GM23338 (cell line): Measurements from ENCODE around the gene CACNA1S. TPM values are rescaled to one million over a fixed set of nuclear protein-coding genes. Genes with fewer than 3 reads are reported as not detected.

Source experiments
- ATAC-seq: fragments of 200-7000 bp; cut with Tn5 transposase; 3 replicates; pipeline ENCODE4 v1.9.1; 2020
- DNase-seq: peaks from one replicate; pipeline ENCODE4 v3.0.0-alpha.2; 2015; ENCODE audit warnings: low spot score
- H2AFZ ChIP-seq: fragments of 200-600 bp; sonication (generic); 2 replicates; pipeline ENCODE4 v1.8.0; 2016; ENCODE audit warnings: antibody characterized with exemption, mild to moderate bottlenecking, moderate library complexity
- H3F3A ChIP-seq: fragments of 200-600 bp; sonication (generic); replicated peaks from 2 replicates; pipeline ENCODE4 v1.8.0; 2017; ENCODE audit warnings: antibody characterized with exemption, mixed run types, low read depth
- H3K27ac ChIP-seq: fragments of 200-600 bp; sonication (generic); 2 replicates; pipeline ENCODE4 v1.6.1; 2016; ENCODE audit warnings: low read depth
- H3K27me3 ChIP-seq: fragments of 200-600 bp; sonication (generic); 2 replicates; pipeline ENCODE4 v1.8.0; 2016; ENCODE audit warnings: mild to moderate bottlenecking, mixed run types, moderate library complexity; ENCODE audit not compliant: insufficient read depth
- H3K36me3 ChIP-seq: fragments of 200-600 bp; sonication (generic); 2 replicates; pipeline ENCODE4 v1.8.0; 2016; ENCODE audit warnings: mild to moderate bottlenecking; ENCODE audit not compliant: insufficient read depth
- H3K4me1 ChIP-seq: fragments of 200-600 bp; sonication (generic); 2 replicates; pipeline ENCODE4 v1.8.0; 2016; ENCODE audit warnings: mild to moderate bottlenecking, moderate library complexity; ENCODE audit not compliant: insufficient read depth
- H3K4me2 ChIP-seq: fragments of 200-600 bp; sonication (generic); 2 replicates; pipeline ENCODE4 v1.7.1; 2017; ENCODE audit warnings: mixed run types
- H3K4me3 ChIP-seq: fragments of 200-600 bp; sonication (generic); 2 replicates; pipeline ENCODE4 v1.6.1; 2016; ENCODE audit warnings: mixed run types
- H3K79me2 ChIP-seq: fragments of 200-600 bp; sonication (generic); replicated peaks from 2 replicates; pipeline ENCODE4 v1.8.0; 2017; ENCODE audit warnings: mild to moderate bottlenecking; ENCODE audit not compliant: insufficient read depth
- H3K9me2 ChIP-seq: fragments of 200-600 bp; sonication (generic); 2 replicates; pipeline ENCODE4 v1.8.0; 2017; ENCODE audit not compliant: insufficient read depth
- H4K20me1 ChIP-seq: fragments of 200-600 bp; sonication (generic); replicated peaks from 2 replicates; pipeline ENCODE4 v1.8.0; 2017; ENCODE audit warnings: mild to moderate bottlenecking; ENCODE audit not compliant: insufficient read depth
- H3K27ac Mint-ChIP-seq: 2 replicates; pipeline ENCODE4 v1.8.0; 2020; ENCODE audit warnings: inconsistent platforms, mild to moderate bottlenecking, moderate library complexity, mixed read lengths
- H3K27me3 Mint-ChIP-seq: 3 replicates; pipeline ENCODE4 v1.8.0; 2022; ENCODE audit warnings: low read depth, mild to moderate bottlenecking, moderate library complexity, mixed read lengths, inconsistent platforms; ENCODE audit not compliant: insufficient read depth, poor library complexity
- H3K36me3 Mint-ChIP-seq: 3 replicates; pipeline ENCODE4 v1.8.0; 2021; ENCODE audit warnings: low read depth, mild to moderate bottlenecking, inconsistent platforms, moderate library complexity, mixed read lengths
- H3K4me1 Mint-ChIP-seq: 3 replicates; pipeline ENCODE4 v1.8.0; 2020; ENCODE audit warnings: mild to moderate bottlenecking, inconsistent platforms, mixed read lengths
- H3K4me3 Mint-ChIP-seq: 3 replicates; pipeline ENCODE4 v1.8.0; 2021; ENCODE audit warnings: moderate library complexity, mild to moderate bottlenecking, inconsistent platforms, mixed read lengths
- H3K9me3 Mint-ChIP-seq: 3 replicates; pipeline ENCODE4 v1.8.0; 2020; ENCODE audit warnings: moderate library complexity, mild to moderate bottlenecking, inconsistent platforms, mixed read lengths
- CREB1 ChIP-seq: fragments of 250-450 bp; sonication (Bioruptor Pico); IDR thresholded peaks from 2 replicates; pipeline ENCODE4 v1.5.0; 2020; ENCODE audit warnings: low read depth, mild to moderate bottlenecking, moderate library complexity
- CTCF ChIP-seq, 2 experiments: fragments of 200-600 bp in 1 of 2; sonication (generic) in 1 of 2; conservative IDR thresholded peaks; 2 replicates each; pipeline versions ENCODE4 v1.5.1 to v1.6.1; 2016 to 2017; ENCODE audit warnings: antibody characterized with exemption in 2 of 2, low read depth in 2 of 2, mild to moderate bottlenecking in 2 of 2, moderate library complexity in 1 of 2
- ETS1 ChIP-seq: IDR thresholded peaks from 2 replicates; pipeline ENCODE4 v1.6.1; 2016; ENCODE audit warnings: antibody characterized with exemption
- EZH2 ChIP-seq: fragments of 200-600 bp; sonication (generic); IDR thresholded peaks from one replicate; pipeline ENCODE4 v1.8.0; 2017; ENCODE audit warnings: antibody characterized with exemption, mild to moderate bottlenecking, low read depth; ENCODE audit not compliant: unreplicated experiment
- EZH2phosphoT487 ChIP-seq: fragments of 200-600 bp; sonication (generic); IDR thresholded peaks from one replicate; pipeline ENCODE4 v1.8.1; 2018; ENCODE audit warnings: antibody characterized with exemption; ENCODE audit not compliant: unreplicated experiment
- JUNB ChIP-seq: IDR thresholded peaks from one replicate; pipeline ENCODE4 v1.6.1; 2016; ENCODE audit warnings: antibody characterized with exemption; ENCODE audit not compliant: unreplicated experiment
- NANOG ChIP-seq: IDR thresholded peaks from 2 replicates; pipeline ENCODE4 v1.6.1; 2016; ENCODE audit warnings: antibody characterized with exemption, borderline replicate concordance
- POLR2AphosphoS5 ChIP-seq: IDR thresholded peaks from 2 replicates; pipeline ENCODE4 v1.6.1; 2016; ENCODE audit warnings: antibody characterized with exemption, low read depth
- REST ChIP-seq: IDR thresholded peaks from one replicate; pipeline ENCODE4 v1.6.1; 2018; ENCODE audit warnings: antibody characterized with exemption; ENCODE audit not compliant: unreplicated experiment
- STAT1 ChIP-seq: IDR thresholded peaks from one replicate; pipeline ENCODE4 v1.6.1; 2016; ENCODE audit warnings: antibody characterized with exemption; ENCODE audit not compliant: unreplicated experiment
- ZNF114 ChIP-seq: fragments of 250-450 bp; sonication (Bioruptor Pico); IDR thresholded peaks from 2 replicates; pipeline ENCODE4 v1.5.0; 2020; ENCODE audit warnings: mild to moderate bottlenecking, moderate library complexity
- ZNF331 ChIP-seq: fragments of 250-450 bp; sonication (Bioruptor Pico); IDR thresholded peaks from 2 replicates; pipeline ENCODE4 v1.5.0; 2020; ENCODE audit warnings: low read depth, mild to moderate bottlenecking, moderate library complexity
- ZNF462 ChIP-seq: fragments of 250-450 bp; sonication (Bioruptor Pico); IDR thresholded peaks from 2 replicates; pipeline ENCODE4 v1.5.0; 2020; ENCODE audit warnings: mild to moderate bottlenecking, moderate library complexity
- polyA plus RNA-seq: library from polyadenylated mRNA; unstranded; fragments of >200 nt; fragmentation: Nextera tagmentation; extraction: Ambion mirVana; gene quantifications from 2 replicates; pipeline ENCODE4 v1.2.1, GENCODE V29; 2016
- total RNA-seq: library from RNA; depleted of rRNA; stranded (reverse); fragments of >200 nt; shearing (Covaris generic); gene quantifications from 2 replicates; pipeline ENCODE4 v1.2.3, GENCODE V29; 2014

Gene CACNA1S
- total and polyA plus RNA-seq, 2 experiments from 2014 or later: 0.03 TPM; not detected in 1

- ATAC-seq: no peak
- peaks cover 30% of the 10 kb centered on the region for H3K4me1 Mint-ChIP-seq
- no peak for DNase-seq
Measured at GRCh38 chr1:201011616-201012015, 100.6 kb downstream of the CACNA1S start.

More at GRCh38 chr1:201011616-201012015, 100.6 kb downstream of the CACNA1S start:
- no peak overlapping the region for H3K4me3 ChIP-seq
- Mint-ChIP-seq H3K27ac (no peak overlapping the region), H3K27me3 (peaks cover 11% of the 10 kb centered on the region), H3K4me3 (no peak overlapping the region), H3K9me3 (no peaks in the 10 kb centered on the region), H3K36me3 (no peaks in the 10 kb centered on the region)
- no peak overlapping the region for H3K4me2 ChIP-seq
- TF ChIP-seq CTCF (conservative IDR thresholded peaks at IDR 0.05; ENCODE audit: low read depth in 2 of 2): no peak
- no peak for TF ChIP-seq STAT1
- TF ChIP-seq NANOG: no peak
- TF ChIP-seq ZNF114 (CRISPR knock-in tag): no peak
- TF ChIP-seq EZH2: no peak
- TF ChIP-seq ZNF462 (CRISPR knock-in tag): no peak
- TF ChIP-seq CREB1 (CRISPR knock-in tag): no peak
- no peak for TF ChIP-seq REST
- TF ChIP-seq POLR2AphosphoS5: no peak
- TF ChIP-seq JUNB: no peak
- TF ChIP-seq ZNF331: no peak
- TF ChIP-seq ETS1: no peak
- TF ChIP-seq EZH2phosphoT487: no peak
- H3K9me2 ChIP-seq: no peaks in the 10 kb centered on the region
- peaks cover 2% of the 10 kb centered on the region; the same call in 1 of the 2 replicates for H3F3A ChIP-seq
- peaks cover 33% of the 10 kb centered on the region for H3K4me1 ChIP-seq
- no peak overlapping the region for H3K27ac ChIP-seq
- H3K27me3 ChIP-seq: no peaks in the 10 kb centered on the region
- no peaks in the 10 kb centered on the region for H3K36me3 ChIP-seq
- peaks cover 8% of the 10 kb centered on the region; the same call in 1 of the 2 replicates for H4K20me1 ChIP-seq
- H2AFZ ChIP-seq: no peak overlapping the region
- H3K79me2 ChIP-seq: peaks cover 29% of the 10 kb centered on the region
